Type B pancreatic cell (in vitro differentiated cells): Measurements from ENCODE around the gene HTN3. TPM values are rescaled to one million over a fixed set of nuclear protein-coding genes. Genes with fewer than 3 reads are reported as not detected.

ENCODE experiments used
- DNase-seq: peaks from one replicate; pipeline ENCODE4 v3.0.0; 2021; ENCODE audit warnings: mixed read lengths; ENCODE audit not compliant: unreplicated experiment; ENCODE audit errors: extremely low spot score
- H3K27ac Mint-ChIP-seq: 2 replicates; pipeline ENCODE4 v1.8.0; 2021; ENCODE audit warnings: mild to moderate bottlenecking, mixed read lengths
- H3K27me3 Mint-ChIP-seq: 2 replicates; pipeline ENCODE4 v1.8.0; 2021; ENCODE audit warnings: mixed read lengths
- H3K36me3 Mint-ChIP-seq: 2 replicates; pipeline ENCODE4 v1.8.0; 2021; ENCODE audit warnings: mixed read lengths
- H3K4me1 Mint-ChIP-seq: one replicate; pipeline ENCODE4 v1.8.0; 2021; ENCODE audit warnings: mixed read lengths; ENCODE audit not compliant: unreplicated experiment
- H3K4me3 Mint-ChIP-seq: 2 replicates; pipeline ENCODE4 v1.8.0; 2021; ENCODE audit warnings: mild to moderate bottlenecking, mixed read lengths
- H3K9me3 Mint-ChIP-seq: 2 replicates; pipeline ENCODE4 v1.8.0; 2021; ENCODE audit warnings: mixed read lengths
- CTCF ChIP-seq: fragments of 200-600 bp; sonication (generic); conservative IDR thresholded peaks from 2 replicates; pipeline ENCODE4 v1.5.0; 2021; ENCODE audit warnings: antibody characterized with exemption, mild to moderate bottlenecking
- total RNA-seq: library from RNA; stranded (reverse); gene quantifications from 2 replicates; pipeline ENCODE4 v1.2.1, GENCODE V29; 2021; ENCODE audit warnings: low replicate concordance

Gene HTN3
- total RNA-seq, 1 donor from 2014 or later = not detected

GRCh38 chr4:70062000-70062399, 33.7 kb downstream of the HTN3 start:
- DNase-seq = no peak
- Mint-ChIP-seq H3K27me3 (no peaks in the 10 kb centered on the region), H3K4me1 (peaks cover 4% of the 10 kb centered on the region), H3K9me3 (no peaks in the 10 kb centered on the region), H3K27ac (no peak overlapping the region), H3K4me3 (no peak overlapping the region), H3K36me3 (no peaks in the 10 kb centered on the region)
- TF ChIP-seq CTCF = no peak

- no peak for DNase-seq
- Mint-ChIP-seq H3K4me1 (no peaks in the 10 kb centered on the region), H3K36me3 (no peaks in the 10 kb centered on the region), H3K4me3 (no peak overlapping the region), H3K27me3 (no peaks in the 10 kb centered on the region), H3K27ac (no peak overlapping the region), H3K9me3 (no peaks in the 10 kb centered on the region)
- no peak for TF ChIP-seq CTCF
Observed at GRCh38 chr4:70080205-70080604, 51.9 kb downstream of the HTN3 start.

Other genes with a start within 250 kb of the HTN3 start
- gene SULT1E1, start 168.3 kb upstream of the HTN3 start, total RNA-seq = 64.9 and 80.7 TPM in 2 replicates
- not detected in 2 replicates for gene CSN1S1, start 97.4 kb upstream of the HTN3 start, total RNA-seq
- gene CSN2, start 62.7 kb upstream of the HTN3 start, total RNA-seq = not detected in 2 replicates
- 0.90 TPM in 1 of 2 replicates, not detected in the other for gene STATH, start 32.5 kb upstream of the HTN3 start, total RNA-seq
- gene HTN1, start 22.0 kb downstream of the HTN3 start, total RNA-seq = not detected in 2 replicates
- gene PRR27, start 125.8 kb downstream of the HTN3 start, total RNA-seq = 0.17 TPM in 1 of 2 replicates, not detected in the other
- gene ODAM, start 167.3 kb downstream of the HTN3 start, total RNA-seq = 0.90 and 4.6 TPM in 2 replicates
- gene FDCSP, start 197.7 kb downstream of the HTN3 start, total RNA-seq = not detected in 2 replicates
- not detected in 2 replicates for gene CSN3, start 214.1 kb downstream of the HTN3 start, total RNA-seq